ENCODE results near the gene NAPG.
"Not testable (repeated sequence)": the region's sequence is repeated elsewhere in the genome, so short reads cannot be mapped to it uniquely, and the experiment has no call there.

The NAPG gene

DNA sequence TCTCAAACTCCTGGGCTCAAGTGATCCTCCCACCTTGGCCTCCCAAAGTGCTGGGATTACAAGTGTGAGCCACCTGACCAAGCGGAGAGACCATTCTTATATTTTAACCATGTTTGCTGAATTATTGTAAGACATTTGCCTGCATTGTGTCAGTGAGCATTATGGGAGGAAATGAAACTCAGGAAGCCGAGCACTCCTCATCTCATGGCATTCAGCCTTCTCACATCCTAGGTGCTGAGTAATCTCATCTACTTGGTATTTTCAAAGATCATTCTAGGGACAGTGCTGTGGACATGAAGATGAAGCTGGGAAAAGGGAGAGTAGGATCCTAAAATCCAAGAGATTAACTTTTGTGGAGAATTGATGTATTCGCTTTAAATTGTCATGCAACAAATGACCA is 66.1 kb downstream of the NAPG start:
- TF ChIP-seq CTCF (IDR thresholded peaks at IDR 0.05; ENCODE audit: insufficient read depth, low read length, poor library complexity, severe bottlenecking), result no peak
- peak; percentile 17 for DNase-seq (ENCODE audit: extremely low read depth, insufficient read length)
- Histone ChIP-seq H3K27me3 (replicated peaks; ENCODE audit: control insufficient read depth, insufficient read depth, low read length) (no peaks in the 10 kb centered on the region), H3K4me3 (replicated peaks; ENCODE audit: low read depth, low read length) (no peak overlapping the region), H3K36me3 (ENCODE audit: control insufficient read depth, insufficient read depth, low read length) (no peaks in the 10 kb centered on the region)

- not testable (repeated sequence) for H3K36me3 ChIP-seq (ENCODE audit: control insufficient read depth, insufficient read depth, low read length); DNase-seq (ENCODE audit: extremely low read depth, insufficient read length); H3K27me3 ChIP-seq (replicated peaks; ENCODE audit: control insufficient read depth, insufficient read depth, low read length); H3K4me3 ChIP-seq (replicated peaks; ENCODE audit: low read depth, low read length)
Observed at GRCh38 chr18:10593366-10594022, 67.7 kb downstream of the NAPG start.

- H3K27me3 ChIP-seq (replicated peaks; ENCODE audit: control insufficient read depth, insufficient read depth, low read length); DNase-seq (ENCODE audit: extremely low read depth, insufficient read length); H3K36me3 ChIP-seq (ENCODE audit: control insufficient read depth, insufficient read depth, low read length); H3K4me3 ChIP-seq (replicated peaks; ENCODE audit: low read depth, low read length): not testable (repeated sequence)
Observed at GRCh38 chr18:10595917-10596316, 70.1 kb downstream of the NAPG start.

DNA sequence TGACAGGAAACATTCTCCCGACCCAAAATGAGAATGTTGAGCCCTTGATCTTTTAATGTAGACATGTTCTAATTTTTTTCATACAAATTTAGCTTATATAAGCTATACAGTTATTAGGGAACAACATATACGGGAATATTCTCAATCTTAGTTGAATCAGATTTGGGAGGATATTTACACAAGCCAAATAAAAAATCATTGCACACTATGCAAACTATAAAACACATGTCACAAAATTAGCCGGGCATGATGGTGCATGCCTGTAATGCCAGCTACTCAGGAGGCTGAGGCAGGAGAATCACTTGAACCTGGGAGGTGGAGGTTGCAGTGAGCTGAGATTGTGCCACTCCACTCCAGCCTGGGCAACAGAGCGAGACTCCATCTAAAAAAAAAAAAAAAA is 71.9 kb downstream of the NAPG start:
- not testable (repeated sequence) for DNase-seq (ENCODE audit: extremely low read depth, insufficient read length); H3K36me3 ChIP-seq (ENCODE audit: control insufficient read depth, insufficient read depth, low read length); H3K27me3 ChIP-seq (replicated peaks; ENCODE audit: control insufficient read depth, insufficient read depth, low read length); H3K4me3 ChIP-seq (replicated peaks; ENCODE audit: low read depth, low read length)

DNA sequence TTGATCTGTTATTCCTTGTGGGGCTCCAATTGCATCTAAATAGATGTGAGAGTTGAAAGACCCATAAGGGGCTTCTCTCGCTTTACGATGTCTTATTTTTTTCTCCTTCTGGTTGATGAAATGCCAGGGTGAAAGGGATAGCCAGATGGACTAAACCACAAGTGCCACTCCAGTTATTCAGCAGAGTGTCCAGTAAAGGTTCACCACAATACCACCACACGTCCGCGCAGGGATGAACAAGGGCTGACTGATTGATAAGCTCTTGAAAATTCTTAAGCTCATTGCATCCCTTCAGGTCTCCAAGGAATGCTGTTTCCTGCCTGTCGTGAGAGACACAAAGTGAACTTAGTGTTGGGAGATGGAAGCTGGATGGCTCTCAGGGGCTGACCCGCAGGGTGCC is 74.9 kb downstream of the NAPG start:
- not testable (repeated sequence) for H3K36me3 ChIP-seq (ENCODE audit: control insufficient read depth, insufficient read depth, low read length); H3K4me3 ChIP-seq (replicated peaks; ENCODE audit: low read depth, low read length); DNase-seq (ENCODE audit: extremely low read depth, insufficient read length); H3K27me3 ChIP-seq (replicated peaks; ENCODE audit: control insufficient read depth, insufficient read depth, low read length)

Measured in GM06990 (cell line).